Measurements from ENCODE around the gene GBE1.

The GBE1 gene

DNA sequence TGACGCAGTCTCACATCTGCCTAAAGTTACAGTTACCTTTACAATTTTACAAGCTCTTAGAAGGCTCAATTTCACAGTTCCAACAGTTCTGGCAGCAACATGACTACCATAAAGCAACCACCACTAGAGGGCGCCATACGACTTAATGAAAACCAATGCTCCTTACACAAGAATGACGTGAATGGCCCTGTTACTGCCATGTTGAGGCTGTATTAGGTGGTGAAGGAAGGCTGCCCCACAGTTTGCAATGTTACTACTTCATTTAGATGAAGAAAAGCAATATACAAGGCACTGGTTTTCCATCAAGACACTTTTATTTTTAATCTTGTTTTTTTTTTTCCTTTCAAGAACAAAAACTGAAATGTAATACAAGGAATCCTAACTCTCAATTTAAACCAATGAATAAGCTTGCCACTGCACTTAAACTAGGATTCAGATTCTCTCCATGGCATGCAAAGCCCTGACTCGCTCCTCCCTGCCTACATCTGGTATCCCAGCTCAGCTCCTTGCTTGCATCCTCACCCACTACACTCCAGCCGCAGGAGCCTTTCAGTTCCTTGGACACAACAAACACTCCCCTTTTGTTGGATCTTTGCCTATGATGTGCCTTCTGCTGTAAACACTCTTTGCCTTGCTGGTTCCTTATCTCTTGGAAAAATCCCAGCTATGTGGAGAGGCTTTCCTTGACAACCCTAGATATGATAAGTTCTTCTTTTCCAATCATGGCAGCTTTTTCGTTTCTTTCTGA is 270.7 kb downstream of the GBE1 start:
- peak; percentile 56 to 83 for DNase-seq (ENCODE audit: low read depth in 1 of 2, low spot score in 1 of 2)
- TF ChIP-seq GABPA (IDR thresholded peaks at IDR 0.05; ENCODE audit: low read depth) (no peak), SPI1 (IDR thresholded peaks at IDR 0.05; ENCODE audit: borderline replicate concordance, low read depth) (no peak), POLR2AphosphoS5 (IDR thresholded peaks at IDR 0.05; ENCODE audit: low read depth) (no peak)
- TF ChIP-seq, protein P1, sequence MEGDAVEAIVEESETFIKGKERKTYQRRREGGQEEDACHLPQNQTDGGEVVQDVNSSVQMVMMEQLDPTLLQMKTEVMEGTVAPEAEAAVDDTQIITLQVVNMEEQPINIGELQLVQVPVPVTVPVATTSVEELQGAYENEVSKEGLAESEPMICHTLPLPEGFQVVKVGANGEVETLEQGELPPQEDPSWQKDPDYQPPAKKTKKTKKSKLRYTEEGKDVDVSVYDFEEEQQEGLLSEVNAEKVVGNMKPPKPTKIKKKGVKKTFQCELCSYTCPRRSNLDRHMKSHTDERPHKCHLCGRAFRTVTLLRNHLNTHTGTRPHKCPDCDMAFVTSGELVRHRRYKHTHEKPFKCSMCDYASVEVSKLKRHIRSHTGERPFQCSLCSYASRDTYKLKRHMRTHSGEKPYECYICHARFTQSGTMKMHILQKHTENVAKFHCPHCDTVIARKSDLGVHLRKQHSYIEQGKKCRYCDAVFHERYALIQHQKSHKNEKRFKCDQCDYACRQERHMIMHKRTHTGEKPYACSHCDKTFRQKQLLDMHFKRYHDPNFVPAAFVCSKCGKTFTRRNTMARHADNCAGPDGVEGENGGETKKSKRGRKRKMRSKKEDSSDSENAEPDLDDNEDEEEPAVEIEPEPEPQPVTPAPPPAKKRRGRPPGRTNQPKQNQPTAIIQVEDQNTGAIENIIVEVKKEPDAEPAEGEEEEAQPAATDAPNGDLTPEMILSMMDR (IDR thresholded peaks at IDR 0.05; ENCODE audit: insufficient read depth, low read length): peak; percentile 55
- TF ChIP-seq, protein P2, sequence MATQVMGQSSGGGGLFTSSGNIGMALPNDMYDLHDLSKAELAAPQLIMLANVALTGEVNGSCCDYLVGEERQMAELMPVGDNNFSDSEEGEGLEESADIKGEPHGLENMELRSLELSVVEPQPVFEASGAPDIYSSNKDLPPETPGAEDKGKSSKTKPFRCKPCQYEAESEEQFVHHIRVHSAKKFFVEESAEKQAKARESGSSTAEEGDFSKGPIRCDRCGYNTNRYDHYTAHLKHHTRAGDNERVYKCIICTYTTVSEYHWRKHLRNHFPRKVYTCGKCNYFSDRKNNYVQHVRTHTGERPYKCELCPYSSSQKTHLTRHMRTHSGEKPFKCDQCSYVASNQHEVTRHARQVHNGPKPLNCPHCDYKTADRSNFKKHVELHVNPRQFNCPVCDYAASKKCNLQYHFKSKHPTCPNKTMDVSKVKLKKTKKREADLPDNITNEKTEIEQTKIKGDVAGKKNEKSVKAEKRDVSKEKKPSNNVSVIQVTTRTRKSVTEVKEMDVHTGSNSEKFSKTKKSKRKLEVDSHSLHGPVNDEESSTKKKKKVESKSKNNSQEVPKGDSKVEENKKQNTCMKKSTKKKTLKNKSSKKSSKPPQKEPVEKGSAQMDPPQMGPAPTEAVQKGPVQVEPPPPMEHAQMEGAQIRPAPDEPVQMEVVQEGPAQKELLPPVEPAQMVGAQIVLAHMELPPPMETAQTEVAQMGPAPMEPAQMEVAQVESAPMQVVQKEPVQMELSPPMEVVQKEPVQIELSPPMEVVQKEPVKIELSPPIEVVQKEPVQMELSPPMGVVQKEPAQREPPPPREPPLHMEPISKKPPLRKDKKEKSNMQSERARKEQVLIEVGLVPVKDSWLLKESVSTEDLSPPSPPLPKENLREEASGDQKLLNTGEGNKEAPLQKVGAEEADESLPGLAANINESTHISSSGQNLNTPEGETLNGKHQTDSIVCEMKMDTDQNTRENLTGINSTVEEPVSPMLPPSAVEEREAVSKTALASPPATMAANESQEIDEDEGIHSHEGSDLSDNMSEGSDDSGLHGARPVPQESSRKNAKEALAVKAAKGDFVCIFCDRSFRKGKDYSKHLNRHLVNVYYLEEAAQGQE (IDR thresholded peaks at IDR 0.05; ENCODE audit: insufficient replicate concordance, low read depth): no peak
- Histone ChIP-seq H3K27me3 (ENCODE audit: insufficient read depth, poor library complexity, severe bottlenecking) (no peaks in the 10 kb centered on the region), H3K4me3 (replicated peaks; ENCODE audit: insufficient read depth, low read length) (no peak overlapping the region), H3K27ac (replicated peaks) (no peak overlapping the region)

DNA sequence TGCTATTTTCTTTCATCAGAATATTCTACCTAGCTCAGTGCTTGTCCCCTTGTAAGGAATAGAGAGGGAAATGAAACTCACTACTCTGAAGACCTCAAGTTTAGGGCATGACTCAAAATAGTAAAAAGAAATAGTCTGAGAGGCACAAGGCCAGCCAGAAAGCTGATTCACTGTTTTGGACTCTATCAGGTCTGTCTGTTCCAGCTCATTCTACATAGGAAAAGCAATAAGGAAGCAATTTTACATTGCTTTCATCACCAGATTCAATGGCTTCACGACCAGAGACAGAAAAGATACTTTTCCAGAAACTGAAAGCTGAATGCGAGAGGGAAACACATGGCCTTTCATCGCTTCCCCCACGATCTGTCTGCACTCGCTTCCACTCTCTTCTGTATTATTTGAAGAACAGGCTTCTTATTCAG is 276.0 kb downstream of the GBE1 start:
- H3K27ac ChIP-seq (replicated peaks): no peak overlapping the region
- no peaks in the 10 kb centered on the region for H3K27me3 ChIP-seq (ENCODE audit: insufficient read depth, poor library complexity, severe bottlenecking)
- no peak for DNase-seq (ENCODE audit: low read depth in 1 of 2, low spot score in 1 of 2)
- H3K4me3 ChIP-seq (replicated peaks; ENCODE audit: insufficient read depth, low read length): no peak overlapping the region
- TF ChIP-seq POLR2AphosphoS5 (IDR thresholded peaks at IDR 0.05; ENCODE audit: low read depth) (no peak), GABPA (IDR thresholded peaks at IDR 0.05; ENCODE audit: low read depth) (no peak), SPI1 (IDR thresholded peaks at IDR 0.05; ENCODE audit: borderline replicate concordance, low read depth) (no peak)
- TF ChIP-seq, protein P1 (IDR thresholded peaks at IDR 0.05; ENCODE audit: insufficient read depth, low read length): no peak
- TF ChIP-seq, protein P2 (IDR thresholded peaks at IDR 0.05; ENCODE audit: insufficient replicate concordance, low read depth): no peak

DNA sequence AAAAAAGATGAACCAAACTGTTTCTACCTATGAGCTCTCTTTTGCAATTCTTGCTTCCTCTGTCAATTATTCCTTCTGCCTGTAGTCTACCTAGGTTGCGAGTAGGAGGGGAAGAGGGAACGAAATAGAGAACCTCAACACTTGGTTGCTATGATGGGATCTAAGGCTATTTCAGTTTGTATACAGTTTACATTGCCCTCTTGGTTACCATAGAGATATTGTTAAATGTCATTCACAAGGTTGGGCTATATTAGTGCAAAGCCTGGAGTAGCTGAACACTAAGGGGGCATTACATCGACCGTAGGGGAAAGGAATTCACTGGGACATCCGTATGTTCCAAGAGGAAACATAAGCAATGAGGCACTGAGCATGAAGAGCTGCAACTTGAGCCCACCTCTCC is 276.9 kb downstream of the GBE1 start:
- TF ChIP-seq POLR2AphosphoS5 (IDR thresholded peaks at IDR 0.05; ENCODE audit: low read depth): no peak
- no peak for DNase-seq (ENCODE audit: low read depth in 1 of 2, low spot score in 1 of 2)

DNA sequence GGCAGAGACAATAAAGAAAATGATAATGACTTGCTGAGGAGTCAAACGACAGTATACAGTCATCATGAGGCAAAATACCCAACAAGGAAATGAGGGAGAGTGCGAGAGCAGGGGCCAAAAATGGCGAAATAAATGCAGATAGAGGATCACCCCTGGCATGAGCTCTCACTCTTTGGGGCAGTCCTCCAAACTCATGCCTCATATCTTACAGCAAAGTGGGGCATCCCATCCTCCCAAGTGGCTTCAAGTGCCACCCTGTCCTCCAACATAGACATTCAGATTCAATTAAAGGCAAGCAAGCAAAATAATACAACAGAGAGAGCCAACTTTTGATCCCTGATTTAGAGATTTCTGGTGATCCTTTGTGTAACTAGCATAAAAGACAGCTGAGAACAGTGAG is 278.4 kb downstream of the GBE1 start:
- Histone ChIP-seq H3K27ac (replicated peaks) (no peak overlapping the region), H3K27me3 (ENCODE audit: insufficient read depth, poor library complexity, severe bottlenecking) (no peaks in the 10 kb centered on the region), H3K4me3 (replicated peaks; ENCODE audit: insufficient read depth, low read length) (no peak overlapping the region)
- no peak for TF ChIP-seq GABPA (IDR thresholded peaks at IDR 0.05; ENCODE audit: low read depth)
- TF ChIP-seq, protein P2 (IDR thresholded peaks at IDR 0.05; ENCODE audit: insufficient replicate concordance, low read depth): no peak
- TF ChIP-seq, protein P1 (IDR thresholded peaks at IDR 0.05; ENCODE audit: insufficient read depth, low read length): no peak
- TF ChIP-seq SPI1 (IDR thresholded peaks at IDR 0.05; ENCODE audit: borderline replicate concordance, low read depth): no peak
- no peak for TF ChIP-seq POLR2AphosphoS5 (IDR thresholded peaks at IDR 0.05; ENCODE audit: low read depth)
- DNase-seq (ENCODE audit: low read depth in 1 of 2, low spot score in 1 of 2): no peak

More for the DNA sequence above, 276.9 kb downstream of the GBE1 start:
- Histone ChIP-seq H3K27ac (replicated peaks) (no peak overlapping the region), H3K4me3 (replicated peaks; ENCODE audit: insufficient read depth, low read length) (no peak overlapping the region), H3K27me3 (ENCODE audit: insufficient read depth, poor library complexity, severe bottlenecking) (no peaks in the 10 kb centered on the region)
